ENCODE measurements around the gene PPIF.

Gene PPIF

GRCh38 chr10:79376078-79376628 lies 28.9 kb downstream of the PPIF start:
- DNase-seq, result no peak

GRCh38 chr10:79376751-79377556 lies 29.7 kb downstream of the PPIF start:
- no peak for DNase-seq

DNA sequence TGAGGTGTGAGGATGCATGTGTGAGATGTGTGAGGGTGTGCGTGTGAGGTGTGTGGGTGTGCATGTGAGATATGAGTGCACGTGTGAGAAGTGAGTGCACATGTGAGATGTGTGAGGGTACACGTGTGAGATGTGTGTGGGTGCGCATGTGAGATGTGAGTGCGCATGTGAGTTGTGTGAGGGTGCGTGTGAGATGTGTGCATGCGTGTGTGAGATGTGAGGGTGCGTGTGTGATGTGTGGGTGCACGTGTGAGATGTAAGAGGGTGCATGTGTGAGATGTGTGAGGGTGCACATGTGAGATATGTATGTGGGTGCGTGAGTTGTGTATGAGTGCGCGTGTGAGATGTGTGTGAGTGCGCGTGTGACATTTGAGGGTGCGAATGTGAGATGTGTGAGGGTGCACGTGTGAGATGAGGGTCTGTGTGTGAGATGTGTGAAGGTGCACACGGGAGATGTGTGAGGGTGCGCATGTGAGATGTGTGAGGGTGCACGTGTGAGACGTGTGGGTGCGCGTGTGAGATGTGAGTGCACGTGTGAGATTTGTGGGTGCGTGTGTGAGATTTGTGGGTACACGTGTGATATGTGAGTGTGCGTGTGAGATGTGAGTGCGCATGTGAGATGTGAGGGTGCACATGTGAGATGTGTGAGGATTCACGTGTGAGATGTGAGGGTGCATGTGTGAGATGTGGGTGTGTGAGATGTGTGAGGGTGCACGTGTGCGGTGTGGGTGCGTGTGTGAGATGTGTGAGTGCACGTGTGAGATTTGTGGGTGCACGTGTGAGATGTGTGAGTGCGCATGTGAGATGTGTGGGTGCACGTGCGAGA lies 30.5 kb downstream of the PPIF start:
- no peak for DNase-seq

- DNase-seq, result no peak
These were observed 31.0 kb downstream of the PPIF start for GRCh38 chr10:79378383-79378646.

DNA sequence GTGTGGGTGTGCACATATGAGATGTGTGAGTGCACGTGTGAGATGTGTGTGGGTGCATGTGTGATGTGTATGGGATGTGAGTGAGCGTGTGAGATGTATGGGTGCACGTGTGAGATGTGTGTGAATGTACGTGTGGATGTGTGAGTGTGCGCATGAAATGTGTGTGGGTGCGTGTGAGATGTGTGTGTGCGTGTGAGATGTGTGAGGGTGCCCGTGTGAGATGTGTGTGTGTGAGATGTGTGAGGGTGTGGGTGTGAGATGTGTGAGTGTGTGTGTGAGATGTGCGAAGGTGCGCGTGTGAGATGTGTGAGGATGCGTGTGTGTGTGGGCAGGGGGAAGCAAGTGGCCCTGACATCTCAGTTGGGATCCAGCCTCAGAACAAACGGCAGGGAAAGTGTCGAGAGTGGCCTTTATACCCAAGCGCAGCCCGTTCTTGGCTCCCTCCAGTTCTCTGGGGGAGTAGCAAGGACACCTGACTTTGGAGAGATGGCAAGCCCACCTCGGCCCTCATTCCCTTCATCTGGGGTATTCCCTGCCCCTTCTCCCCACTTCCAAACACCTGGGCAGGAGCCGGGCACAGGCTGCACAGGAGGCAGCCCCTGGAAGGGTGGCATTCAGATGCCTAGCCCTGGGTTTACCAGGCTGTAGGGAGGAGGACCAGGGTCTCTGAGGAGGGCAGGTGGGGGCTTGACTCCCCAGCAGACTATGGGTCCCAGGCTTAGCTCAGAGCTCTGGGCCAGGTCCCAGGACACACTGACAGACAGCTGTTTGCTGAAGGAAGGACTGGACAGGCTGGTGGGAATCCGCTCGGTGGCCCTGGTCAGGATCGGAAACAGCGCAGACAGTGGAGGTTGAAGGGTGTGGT lies 31.6 kb downstream of the PPIF start:
- DNase-seq, result no peak

DNA sequence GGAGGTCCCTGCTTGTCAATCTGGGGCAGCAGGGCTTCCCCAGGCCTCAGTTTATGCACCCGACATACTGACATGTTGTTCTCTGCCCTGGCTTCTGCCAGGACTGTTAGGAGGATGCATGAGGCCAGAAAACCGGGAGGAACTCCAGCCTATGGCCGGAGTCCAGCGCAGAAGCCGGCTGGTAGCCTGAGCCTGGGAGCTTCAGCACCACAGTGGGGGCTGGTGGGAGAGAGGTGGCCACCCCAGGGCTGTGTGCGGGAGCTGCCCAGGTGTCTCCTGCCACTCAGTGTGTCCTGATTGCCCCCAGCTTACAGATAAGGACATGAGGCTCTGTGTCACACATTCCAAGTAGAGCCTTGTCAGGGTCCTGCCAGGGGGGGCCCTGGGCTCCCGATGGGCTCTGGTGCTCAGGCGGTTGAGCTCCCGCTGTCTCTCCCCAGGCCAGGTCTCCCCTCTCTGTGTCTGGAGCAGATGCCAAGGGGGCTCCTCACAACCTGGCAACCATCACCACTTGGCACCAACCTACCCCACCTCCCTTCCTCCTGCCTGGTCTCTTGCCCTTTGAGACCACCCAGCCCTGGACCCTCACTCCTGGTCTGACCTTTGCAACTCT lies 32.3 kb downstream of the PPIF start:
- DNase-seq, result no peak

DNA sequence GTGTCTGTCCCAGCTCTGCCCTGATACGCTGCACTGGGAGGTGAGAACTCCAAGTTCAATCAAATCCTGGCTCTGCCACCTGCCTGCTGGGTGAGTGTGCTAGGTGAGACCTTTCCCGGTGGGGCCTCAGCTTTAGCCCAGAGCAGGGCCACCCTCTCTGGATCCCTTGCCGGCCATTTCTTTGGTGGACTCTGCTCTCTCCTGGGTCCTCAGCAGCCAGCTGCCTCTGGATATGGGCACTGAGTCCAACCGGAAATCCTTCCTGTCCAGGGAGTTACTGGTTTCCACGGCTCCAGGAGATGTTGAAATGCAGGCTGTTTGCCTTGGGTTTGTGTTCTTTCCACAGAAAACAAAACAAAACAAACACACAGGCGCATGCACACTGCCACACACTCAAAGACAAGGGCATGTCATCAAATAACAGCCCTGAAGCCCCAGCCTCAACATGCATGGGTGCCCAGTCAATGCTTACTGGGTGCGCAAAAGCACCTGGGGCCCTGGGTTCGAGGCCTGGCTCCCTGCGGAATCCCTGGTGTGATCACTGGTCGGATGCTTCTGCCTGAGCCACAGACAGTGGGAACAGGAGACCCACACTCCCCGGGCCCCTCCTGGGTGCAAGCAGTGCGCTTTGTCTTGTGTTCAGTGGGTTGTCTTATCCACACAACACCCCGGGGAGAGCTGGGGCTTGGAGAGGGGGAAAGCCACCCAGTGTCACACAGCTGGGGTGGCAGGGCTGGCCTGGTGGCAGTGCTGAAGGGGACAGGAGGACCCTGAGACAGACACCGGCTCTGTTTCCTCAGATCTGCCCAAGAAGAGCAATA lies 33.1 kb downstream of the PPIF start:
- DNase-seq, result no peak

DNA sequence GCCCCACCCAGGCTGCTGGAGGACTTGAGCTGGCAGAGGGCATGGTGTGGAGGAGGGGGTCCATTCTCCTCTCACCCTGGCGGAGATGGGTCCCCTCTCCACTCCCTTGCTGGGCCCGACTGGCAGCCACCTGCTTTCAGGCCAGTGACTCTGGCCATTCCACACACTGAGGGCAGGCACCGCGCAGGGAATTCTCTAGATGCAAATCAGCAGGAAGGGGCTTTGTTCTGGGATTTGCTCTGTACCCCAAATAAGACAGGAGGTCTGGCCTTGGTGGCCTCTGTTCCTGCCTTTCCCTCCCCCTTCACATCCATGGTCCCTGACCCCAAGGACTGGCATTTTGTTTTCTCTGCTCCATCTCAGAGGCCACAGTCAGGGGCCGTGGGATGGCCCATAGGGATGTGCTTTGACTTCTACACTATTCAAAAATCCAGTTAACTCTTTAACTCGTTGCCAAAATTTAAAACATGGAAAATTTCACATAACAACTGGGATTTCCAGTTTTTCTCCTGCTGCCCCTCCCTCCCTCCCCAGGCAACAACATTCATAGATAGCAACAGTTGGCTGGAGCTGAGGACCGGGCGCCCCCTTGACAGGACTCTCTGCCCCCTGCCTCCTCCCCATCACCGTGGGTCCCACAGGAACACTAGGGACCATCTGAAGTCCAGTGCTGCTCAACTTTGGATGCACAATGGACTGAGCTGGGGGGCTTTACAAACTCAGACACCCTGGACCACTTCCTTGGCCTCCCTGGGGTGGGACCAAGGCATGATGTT lies 33.9 kb downstream of the PPIF start:
- no peak for DNase-seq

DNA sequence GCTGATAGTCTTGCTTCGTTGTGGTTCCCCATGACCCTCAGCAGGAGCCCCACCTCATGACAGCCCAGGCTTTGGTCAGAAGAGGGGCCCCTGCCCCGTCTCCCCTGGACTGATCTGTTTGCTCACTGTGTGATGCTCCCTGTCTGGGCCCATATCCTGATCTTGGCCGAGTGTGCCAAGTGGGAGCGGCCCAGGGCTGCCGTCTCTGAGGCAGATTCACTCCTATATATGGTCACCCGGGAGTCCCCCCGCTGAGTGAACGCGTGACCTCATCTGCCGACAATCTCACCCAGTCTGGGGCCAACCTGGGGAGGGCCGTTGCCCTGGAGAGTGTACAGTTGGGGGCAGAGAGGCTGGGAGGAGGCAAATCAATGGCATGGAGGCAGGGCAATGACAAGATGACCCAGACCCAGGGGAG lies 34.5 kb downstream of the PPIF start:
- no peak for DNase-seq

GRCh38 chr10:79382491-79382941 lies 35.2 kb downstream of the PPIF start:
- DNase-seq, result no peak

DNA sequence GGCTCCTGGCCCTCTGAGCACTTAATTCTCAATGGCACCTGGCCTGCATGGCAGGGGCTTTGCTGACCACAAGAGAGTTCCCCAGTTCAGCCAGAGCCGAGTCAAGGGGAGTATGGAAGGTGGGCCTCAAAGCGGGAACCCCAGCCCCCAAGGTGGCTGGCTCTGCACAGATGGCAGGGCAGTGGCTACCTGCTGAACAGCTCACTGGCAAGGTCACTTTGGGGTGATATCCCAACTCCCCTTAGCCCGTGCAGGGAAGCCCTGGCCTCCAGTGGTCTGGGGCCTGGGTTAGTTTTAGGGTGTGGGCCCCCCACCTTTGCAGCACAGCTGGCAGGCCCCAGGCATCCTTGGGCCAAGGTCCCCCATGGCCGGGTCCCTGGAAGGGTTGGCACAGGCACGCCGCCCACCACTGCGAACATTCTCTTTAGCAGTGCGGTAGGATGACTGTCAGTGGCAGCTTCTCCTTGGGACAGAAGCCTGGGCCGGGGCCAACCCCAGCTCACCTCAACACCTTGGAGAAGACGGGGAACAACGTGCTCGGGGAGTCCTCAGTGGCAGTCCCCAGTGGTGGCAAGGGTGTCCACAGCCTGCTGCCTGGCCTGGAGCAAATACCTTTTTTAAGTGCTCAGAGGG lies 36.8 kb downstream of the PPIF start:
- DNase-seq, result no peak

DNA sequence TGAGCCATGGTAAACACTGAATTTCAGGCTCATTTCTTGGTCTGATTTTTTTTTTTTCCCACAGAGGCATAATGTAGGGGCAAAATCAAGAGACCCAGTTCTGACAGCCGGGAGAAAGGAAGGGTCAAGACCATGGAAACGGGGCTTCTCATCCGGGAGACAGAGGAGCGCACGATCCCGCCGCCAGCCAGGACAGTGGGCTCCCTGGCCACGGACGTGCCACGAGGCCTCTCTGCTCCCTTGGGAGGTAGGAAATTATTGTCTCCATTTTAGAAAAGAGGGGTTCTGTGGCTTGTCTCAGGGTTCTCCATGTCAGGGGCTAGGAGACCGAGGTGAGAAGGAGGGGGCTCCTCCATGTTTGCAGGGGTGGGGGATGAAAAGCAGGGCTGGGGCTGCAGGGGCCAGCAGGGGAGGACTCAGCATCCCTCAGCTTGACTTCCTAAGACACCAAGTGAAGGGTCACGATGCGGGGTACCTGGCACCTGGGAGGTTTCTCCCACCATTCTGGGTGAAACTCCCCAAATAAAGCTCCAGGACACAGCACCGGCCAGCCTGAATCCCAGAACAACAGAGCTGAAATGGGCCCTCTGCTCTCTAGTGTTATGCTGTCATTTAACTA lies 37.6 kb downstream of the PPIF start:
- DNase-seq, result no peak

GRCh38 chr10:79385392-79385795 lies 38.1 kb downstream of the PPIF start:
- no peak for DNase-seq

GRCh38 chr10:79385804-79386531 lies 38.7 kb downstream of the PPIF start:
- no peak for DNase-seq

DNA sequence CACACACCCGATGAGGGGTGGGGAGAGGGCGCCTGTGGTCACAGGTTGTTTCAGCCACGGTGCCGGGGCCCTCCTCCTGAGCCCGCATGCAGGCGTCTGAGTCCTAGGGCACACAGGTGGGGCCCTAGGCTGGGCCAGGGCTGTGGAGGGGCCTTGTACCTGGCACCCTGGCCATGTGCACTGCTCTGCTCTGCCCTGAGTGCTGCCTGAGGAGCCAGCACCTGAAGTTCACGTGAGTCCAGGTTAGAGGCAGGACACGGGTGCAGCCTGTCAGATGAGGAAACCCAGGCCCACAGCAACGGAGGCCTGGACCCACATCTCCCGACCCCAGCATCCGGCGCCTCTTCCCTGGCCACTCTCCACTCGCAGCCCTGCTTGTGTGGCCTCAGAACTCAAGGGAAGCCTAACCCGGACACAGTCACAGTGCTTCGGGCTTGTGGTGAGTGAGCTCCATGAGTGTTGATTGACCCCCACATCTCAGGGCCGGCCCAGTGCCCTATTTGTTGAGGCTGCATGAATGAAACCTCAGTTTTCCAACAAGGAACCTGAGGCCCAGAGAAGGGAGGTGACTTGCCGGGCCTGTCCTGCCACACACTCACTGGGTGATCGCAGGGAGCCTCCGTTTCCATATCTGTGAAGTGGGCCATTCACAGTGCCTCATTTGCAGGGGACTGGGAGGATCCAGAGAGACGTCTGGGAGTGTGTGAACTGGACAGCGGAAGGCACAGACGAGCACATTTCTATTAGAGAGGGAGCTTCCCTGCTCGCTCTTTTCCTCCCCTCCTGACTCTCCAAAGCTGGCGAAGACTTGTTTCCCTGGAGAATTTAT lies 39.6 kb downstream of the PPIF start:
- no peak for DNase-seq

DNA sequence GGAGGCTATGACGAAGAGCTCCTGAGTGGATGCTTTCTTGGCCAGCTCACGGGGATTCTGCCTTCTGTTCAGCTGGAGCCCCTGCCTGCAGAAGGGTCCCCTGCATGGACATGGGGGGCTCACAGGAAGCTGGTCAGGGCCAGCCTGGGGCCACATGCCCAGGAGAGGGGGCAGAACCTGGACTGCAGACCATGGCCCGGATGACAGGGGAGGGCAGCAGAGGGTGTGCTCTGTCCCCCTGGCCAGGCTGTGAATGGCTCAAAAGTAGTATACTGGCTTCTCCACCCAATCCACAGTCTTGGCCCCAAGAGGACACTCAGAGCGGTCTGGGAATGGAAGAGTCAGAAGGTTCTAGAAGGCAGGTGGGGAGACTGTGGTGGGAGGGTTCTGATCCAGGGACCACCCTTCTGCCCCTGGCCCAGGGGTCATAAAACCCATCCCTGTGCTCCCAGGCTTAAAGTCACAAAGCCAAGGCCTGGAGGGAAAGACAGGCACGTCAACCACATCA lies 40.3 kb downstream of the PPIF start:
- DNase-seq, result no peak

DNA sequence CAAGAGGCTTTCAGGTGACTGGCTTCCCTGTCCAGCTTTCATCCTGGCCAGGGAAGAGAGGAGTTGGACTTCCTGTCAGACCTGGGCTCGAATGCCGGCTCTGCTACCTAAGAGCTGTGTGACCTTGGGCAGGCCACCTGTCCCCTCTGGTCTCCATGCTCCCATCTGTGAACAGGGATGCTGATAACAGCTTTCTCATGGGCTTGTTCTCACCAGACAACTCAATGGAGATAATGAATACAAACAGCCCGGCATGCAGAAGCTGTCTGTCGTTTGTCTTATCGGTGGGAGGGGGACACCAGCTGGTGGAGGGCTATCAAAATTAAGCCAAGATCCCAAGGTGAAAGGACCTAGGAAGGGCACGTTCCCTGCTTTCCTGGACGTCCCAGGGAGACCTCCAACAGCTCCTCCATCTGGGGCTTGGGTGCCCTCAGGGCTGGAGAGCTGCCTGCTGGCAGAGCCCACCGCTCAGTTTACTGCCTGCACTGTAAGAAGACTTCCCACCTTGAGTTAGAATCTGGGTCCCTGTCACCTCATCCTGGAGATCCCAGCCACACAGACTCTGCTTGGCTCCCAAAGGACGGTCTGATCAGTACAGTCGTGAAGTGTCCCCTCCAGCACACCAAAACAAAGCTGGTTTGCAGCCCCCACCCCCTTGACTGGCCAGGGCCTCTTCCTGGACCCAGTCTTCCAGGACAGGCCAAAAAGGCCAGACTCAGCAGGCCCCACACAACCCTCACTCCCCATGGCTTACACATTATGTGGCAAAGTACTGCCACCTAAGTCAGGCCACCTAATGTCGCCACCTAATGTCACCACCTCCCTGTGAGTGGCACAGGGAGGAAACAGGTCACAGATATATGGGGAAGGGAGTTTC lies 40.9 kb downstream of the PPIF start:
- DNase-seq, result no peak

All from CD4-positive, alpha-beta T cell treated with Interleukin-21 for 1 hour (primary cell).